B cell (primary cell): ENCODE data around the gene STARD6. TPM values are rescaled to one million over a fixed set of nuclear protein-coding genes. Genes with fewer than 3 reads are reported as not detected.

Source experiments
- ATAC-seq: fragments of 200-7000 bp; cut with Tn5 transposase; one replicate; pipeline ENCODE4 v1.10.0; 2021; ENCODE audit warnings: low read depth, mild to moderate bottlenecking, moderate number of reproducible peaks, moderate library complexity
- CTCF ChIA-PET: fragments of 350-600 bp; sonication (Branson Sonifier 250); formaldehyde crosslinking; loops from one replicate; lab custom pipeline; 2021; ENCODE audit warnings: antibody characterized with exemption, inconsistent platforms; lab: Charles Lee
- POLR2A ChIA-PET: fragments of 350-600 bp; sonication (Branson Sonifier 250); formaldehyde crosslinking; loops from one replicate; lab custom pipeline; 2021; ENCODE audit warnings: antibody characterized with exemption; lab: Charles Lee
- DNase-seq: peaks from one replicate; pipeline ENCODE4 v3.0.0; 2013
- H2AFZ ChIP-seq: 2 replicates; pipeline ENCODE4 v1.6.1; 2012; ENCODE audit warnings: mild to moderate bottlenecking, low read depth, low read length; ENCODE audit not compliant: insufficient read depth, poor library complexity, severe bottlenecking
- H3K27ac ChIP-seq, 2 donors: 1 replicate in 1 of 2; 2 replicates in 1 of 2; pipeline ENCODE4 v1.5.1; 2012 to 2013; ENCODE audit warnings: low read length in 2 of 2, mild to moderate bottlenecking in 2 of 2, moderate library complexity in 1 of 2
- H3K27me3 ChIP-seq, 4 experiments: fragments of 200-600 bp in 1 of 4; sonication (generic) in 1 of 4; replicated peaks in 1 of 4; 1 replicate in 2 of 4; 2 replicates in 2 of 4; pipeline versions ENCODE4 v1.6.1 to v1.7.0; 2013 to 2016; ENCODE audit warnings: low read length in 3 of 4, mild to moderate bottlenecking in 2 of 4, mixed read lengths in 1 of 4, moderate library complexity in 1 of 4; ENCODE audit not compliant: insufficient read depth in 4 of 4, control insufficient read depth in 3 of 4; ENCODE audit errors: control extremely low read depth in 1 of 4
- H3K36me3 ChIP-seq, 2 experiments: replicated peaks in 1 of 2; 1 replicate in 1 of 2; 2 replicates in 1 of 2; pipeline versions ENCODE4 v1.6.1 to v1.7.1; 2013; ENCODE audit warnings: low read length in 1 of 2; ENCODE audit not compliant: insufficient read depth in 2 of 2, control insufficient read depth in 1 of 2; ENCODE audit errors: control extremely low read depth in 1 of 2, extremely low read depth in 1 of 2
- H3K4me1 ChIP-seq, 2 donors: fragments of 200-600 bp in 1 of 2; sonication (generic) in 1 of 2; 1 replicate in 1 of 2; 2 replicates in 1 of 2; pipeline versions ENCODE4 v1.5.1 to v1.6.1; 2013 to 2017; ENCODE audit warnings: low read length in 2 of 2; ENCODE audit not compliant: control insufficient read depth in 2 of 2, insufficient read depth in 2 of 2
- H3K4me2 ChIP-seq: replicated peaks from 2 replicates; pipeline ENCODE3; 2012; ENCODE audit warnings: mild to moderate bottlenecking, low read depth, low read length; ENCODE audit not compliant: poor library complexity, severe bottlenecking
- H3K4me3 ChIP-seq, 5 experiments: fragments of 200-600 bp in 1 of 5; sonication (generic) in 1 of 5; 1 replicate in 3 of 5; 2 replicates in 2 of 5; pipeline versions ENCODE4 v1.5.1 to v1.7.0; 2011 to 2016; ENCODE audit warnings: low read length in 4 of 5, mild to moderate bottlenecking in 4 of 5, low read depth in 2 of 5, control low read depth in 1 of 5, moderate library complexity in 1 of 5; ENCODE audit not compliant: insufficient read depth in 1 of 5; ENCODE audit errors: control extremely low read depth in 1 of 5, extremely low read depth in 1 of 5
- H3K79me2 ChIP-seq: fragments of 200-600 bp; sonication (generic); one replicate; pipeline ENCODE4 v1.6.0; 2016; ENCODE audit warnings: low read length; ENCODE audit not compliant: control insufficient read depth, insufficient read depth
- H3K9ac ChIP-seq: fragments of 200-600 bp; sonication (generic); 2 replicates; pipeline ENCODE4 v1.6.1; 2017; ENCODE audit warnings: mild to moderate bottlenecking, low read length, moderate library complexity
- H3K9me3 ChIP-seq, 3 donors: one replicate each; pipeline versions ENCODE4 v1.6.1 to v1.7.1; 2013; ENCODE audit warnings: low read length in 2 of 3; ENCODE audit not compliant: control insufficient read depth in 2 of 3, insufficient read depth in 1 of 3; ENCODE audit errors: control extremely low read depth in 1 of 3
- H4K20me1 ChIP-seq: 2 replicates; pipeline ENCODE4 v1.6.0; 2012; ENCODE audit warnings: mild to moderate bottlenecking, low read length; ENCODE audit not compliant: insufficient read depth, control insufficient read depth, poor library complexity, severe bottlenecking
- H3K27ac Mint-ChIP-seq: one replicate; pipeline ENCODE4 v1.8.0; 2021; ENCODE audit warnings: mixed read lengths
- H3K27me3 Mint-ChIP-seq: one replicate; pipeline ENCODE4 v1.8.0; 2021; ENCODE audit warnings: mixed read lengths
- H3K4me1 Mint-ChIP-seq: one replicate; pipeline ENCODE4 v1.8.0; 2021; ENCODE audit warnings: mixed read lengths
- H3K4me3 Mint-ChIP-seq: one replicate; pipeline ENCODE4 v1.8.0; 2021; ENCODE audit warnings: mixed read lengths
- H3K9me3 Mint-ChIP-seq: one replicate; pipeline ENCODE4 v1.8.0; 2022; ENCODE audit warnings: mixed read lengths; ENCODE audit not compliant: insufficient read depth
- EZH2 ChIP-seq: IDR thresholded peaks from 2 replicates; pipeline ENCODE4 v1.6.1; 2012; ENCODE audit warnings: borderline replicate concordance, low read depth, mild to moderate bottlenecking, moderate library complexity, low read length; ENCODE audit not compliant: insufficient read depth, poor library complexity, severe bottlenecking
- WGBS: methylation state at CpG from one replicate; pipeline ENCODE4 v1.1.5; 2013; ENCODE audit warnings: missing lambda C conversion rate; ENCODE audit not compliant: insufficient coverage; 5-methylcytosine and 5-hydroxymethylcytosine counted together
- intact Hi-C: fragments of 100-400 bp; cut with micrococcal nuclease; formaldehyde crosslinking; loops from one replicate; pipeline ENCODE4 v1.10.0; 2022
- polyA plus RNA-seq: library from polyadenylated mRNA; depleted of rRNA; stranded (reverse); fragments of >200 nt; gene quantifications from 2 replicates; pipeline ENCODE4 v1.2.3, GENCODE V29; 2012
- total RNA-seq, 2 donors: library from RNA; stranded (reverse); fragments of 120-200 nt in 1 of 2; gene quantifications; 1 replicate in 1 of 2; 2 replicates in 1 of 2; pipeline versions ENCODE4 v1.2.3 to v1.2.4, GENCODE V29; 2013 to 2022
- TF ChIP-seq, protein P1 (sequence below): fragments of 200-600 bp; IDR thresholded peaks from one replicate; pipeline ENCODE4 v1.8.0; 2022; ENCODE audit warnings: antibody characterized with exemption, mild to moderate bottlenecking

Gene STARD6
- total and polyA plus RNA-seq, 2 donors (not counting 1 experiment from before 2014, with no cell fraction given) = not detected

DNA sequence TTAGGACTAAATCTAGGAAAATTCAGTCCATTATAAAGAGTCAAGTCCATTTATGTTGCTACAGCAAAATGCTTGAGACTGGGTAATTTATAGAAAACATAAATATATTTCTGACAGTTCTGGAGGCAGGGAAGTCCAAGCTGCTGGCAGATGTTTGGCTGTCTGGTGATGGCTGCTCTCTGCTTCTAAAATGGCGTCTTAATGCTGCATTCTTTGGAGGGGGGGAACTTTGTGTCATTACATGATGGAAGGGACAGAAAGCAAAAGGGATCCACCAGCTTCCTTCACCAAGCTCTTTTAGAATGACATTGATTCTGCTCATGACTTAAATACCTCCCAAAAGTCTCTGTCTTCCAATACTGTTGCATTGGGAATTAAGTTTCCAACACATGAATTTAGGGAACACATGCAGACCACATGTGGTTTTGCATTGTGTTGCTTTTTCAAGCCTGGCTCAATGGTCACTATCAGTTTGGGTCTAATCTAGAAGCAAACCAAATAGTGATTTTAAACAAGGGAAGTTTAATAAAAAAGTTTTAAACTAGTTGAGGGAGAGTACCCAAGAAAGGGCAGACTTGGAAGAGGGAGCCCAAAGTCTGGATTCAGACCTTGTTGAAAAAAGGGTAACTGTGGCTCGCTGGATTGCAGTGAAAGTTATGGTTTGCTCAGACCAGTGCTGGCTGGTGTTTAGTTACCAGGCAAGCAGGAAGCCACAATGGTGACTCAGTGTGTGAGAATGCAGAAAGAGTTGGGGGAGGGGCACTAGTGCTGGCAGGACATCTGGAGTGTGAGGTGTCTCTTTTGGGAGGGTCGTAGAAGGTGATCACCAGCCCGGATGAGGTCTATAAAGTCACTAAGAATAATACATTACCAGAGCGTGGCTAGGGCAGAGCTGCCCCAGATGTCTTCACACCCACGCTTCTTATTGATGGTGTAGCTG, 30.8 kb upstream of the STARD6 start:
- Histone ChIP-seq H3K79me2 (no peaks in the 10 kb centered on the region), H3K4me2 (no peak overlapping the region), H3K27ac (no peak overlapping the region), H2AFZ (no peak overlapping the region), H3K4me3 (no peak overlapping the region), H3K36me3 (no peaks in the 10 kb centered on the region), H3K27me3 (no peaks in the 10 kb centered on the region), H4K20me1 (no peaks in the 10 kb centered on the region), H3K9ac (no peak overlapping the region), H3K4me1 (no peaks in the 10 kb centered on the region), H3K9me3 (peaks cover 0 to 1% (median 0%) of the 10 kb centered on the region in 3 donors)
- ChIA-PET POLR2A (no interaction called here), CTCF (interaction anchor here (2.4 kb wide), 1 partner anchor 165 kb away, joined by 7 read pairs; no protein-coding TSS in a partner anchor)
- Mint-ChIP-seq H3K27ac (no peak overlapping the region), H3K27me3 (peaks cover 9% of the 10 kb centered on the region), H3K4me1 (no peaks in the 10 kb centered on the region), H3K9me3 (no peaks in the 10 kb centered on the region), H3K4me3 (no peak overlapping the region)
- TF ChIP-seq, protein P1, sequence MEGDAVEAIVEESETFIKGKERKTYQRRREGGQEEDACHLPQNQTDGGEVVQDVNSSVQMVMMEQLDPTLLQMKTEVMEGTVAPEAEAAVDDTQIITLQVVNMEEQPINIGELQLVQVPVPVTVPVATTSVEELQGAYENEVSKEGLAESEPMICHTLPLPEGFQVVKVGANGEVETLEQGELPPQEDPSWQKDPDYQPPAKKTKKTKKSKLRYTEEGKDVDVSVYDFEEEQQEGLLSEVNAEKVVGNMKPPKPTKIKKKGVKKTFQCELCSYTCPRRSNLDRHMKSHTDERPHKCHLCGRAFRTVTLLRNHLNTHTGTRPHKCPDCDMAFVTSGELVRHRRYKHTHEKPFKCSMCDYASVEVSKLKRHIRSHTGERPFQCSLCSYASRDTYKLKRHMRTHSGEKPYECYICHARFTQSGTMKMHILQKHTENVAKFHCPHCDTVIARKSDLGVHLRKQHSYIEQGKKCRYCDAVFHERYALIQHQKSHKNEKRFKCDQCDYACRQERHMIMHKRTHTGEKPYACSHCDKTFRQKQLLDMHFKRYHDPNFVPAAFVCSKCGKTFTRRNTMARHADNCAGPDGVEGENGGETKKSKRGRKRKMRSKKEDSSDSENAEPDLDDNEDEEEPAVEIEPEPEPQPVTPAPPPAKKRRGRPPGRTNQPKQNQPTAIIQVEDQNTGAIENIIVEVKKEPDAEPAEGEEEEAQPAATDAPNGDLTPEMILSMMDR = no peak
- TF ChIP-seq EZH2 = no peak
- ATAC-seq (no peak), DNase-seq (no peak)
- 42% methylated on average over 2 of the region's 6 CpGs for WGBS
- intact Hi-C loops = no loop called here

DNA sequence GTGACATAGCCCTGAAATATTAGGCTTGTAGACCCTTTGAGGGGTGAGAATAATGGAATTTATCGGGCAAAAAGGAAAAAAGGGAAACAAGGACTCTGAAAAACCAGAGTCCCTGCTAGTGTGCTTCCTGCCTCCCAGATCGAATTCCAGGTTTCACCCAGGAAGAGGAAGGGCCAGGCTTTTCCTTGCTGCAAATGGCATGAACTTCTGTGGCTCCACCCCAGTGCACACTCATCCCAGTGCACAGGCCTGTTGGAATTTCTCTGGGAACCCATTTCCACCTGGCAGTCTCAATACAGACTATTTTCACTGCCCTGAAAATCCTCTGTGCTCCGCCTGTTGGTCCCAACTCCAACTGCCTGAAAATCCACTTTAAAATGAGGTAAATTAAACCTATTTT, 30.0 kb upstream of the STARD6 start:
- intact Hi-C loops = no loop called here
- DNase-seq = no peak
- no peaks in the 10 kb centered on the region for H3K79me2 ChIP-seq

More for the DNA sequence above, 30.0 kb upstream of the STARD6 start:
- Histone ChIP-seq H3K27me3 (no peaks in the 10 kb centered on the region), H2AFZ (no peak overlapping the region), H3K4me2 (no peak overlapping the region), H3K27ac (no peak overlapping the region), H3K9ac (no peak overlapping the region), H3K36me3 (no peaks in the 10 kb centered on the region), H3K9me3 (peaks cover 0 to 1% (median 0%) of the 10 kb centered on the region in 3 donors), H4K20me1 (no peaks in the 10 kb centered on the region), H3K4me3 (no peak overlapping the region), H3K4me1 (no peaks in the 10 kb centered on the region)
- 92% methylated on average over 2 of the region's 3 CpGs for WGBS
- TF ChIP-seq EZH2 = no peak
- TF ChIP-seq, protein P1 = no peak
- H3K27ac Mint-ChIP-seq = no peak overlapping the region
- no peak overlapping the region for H3K4me3 Mint-ChIP-seq
- no peaks in the 10 kb centered on the region for H3K9me3 Mint-ChIP-seq
- peaks cover 9% of the 10 kb centered on the region for H3K27me3 Mint-ChIP-seq
- H3K4me1 Mint-ChIP-seq = no peaks in the 10 kb centered on the region
- ChIA-PET POLR2A (no interaction called here), CTCF (no interaction called here)
- ATAC-seq = no peak
